CD4-positive, alpha-beta T cell treated with Interleukin-15 for 4 hours (primary cell): ENCODE measurements around the gene ZEB2.
A peak's percentile ranks its signal among the peaks of the same experiment; 100 is the strongest.

Experiments used
- DNase-seq: peaks from one replicate; pipeline ENCODE4 v3.0.0-alpha.2; 2020; ENCODE audit warnings: low spot score

The ZEB2 gene

GRCh38 chr2:144495227-144496091 is 24.5 kb downstream of the ZEB2 start:
- no peak for DNase-seq

- DNase-seq = no peak
Measured at GRCh38 chr2:144493027-144493809, 26.7 kb downstream of the ZEB2 start.

- no peak for DNase-seq
Measured at GRCh38 chr2:144490857-144491256, 29.1 kb downstream of the ZEB2 start.

GRCh38 chr2:144490017-144490416 is 29.9 kb downstream of the ZEB2 start:
- DNase-seq = peak; percentile 23

GRCh38 chr2:144489315-144489916 is 30.5 kb downstream of the ZEB2 start:
- DNase-seq = no peak

GRCh38 chr2:144484201-144484948 is 35.5 kb downstream of the ZEB2 start:
- no peak for DNase-seq

GRCh38 chr2:144481666-144482065 is 38.3 kb downstream of the ZEB2 start:
- no peak for DNase-seq

- no peak for DNase-seq
Measured at GRCh38 chr2:144481109-144481508, 38.8 kb downstream of the ZEB2 start.

- DNase-seq = no peak
Measured at GRCh38 chr2:144480285-144480684, 39.6 kb downstream of the ZEB2 start.

- DNase-seq = no peak
Measured at GRCh38 chr2:144479659-144480058, 40.3 kb downstream of the ZEB2 start.

- peak; percentile 24 for DNase-seq
Measured at GRCh38 chr2:144479138-144479537, 40.8 kb downstream of the ZEB2 start.

- no peak for DNase-seq
Measured at GRCh38 chr2:144477957-144478311, 42.0 kb downstream of the ZEB2 start.

- no peak for DNase-seq
Measured at GRCh38 chr2:144477281-144477956, 42.5 kb downstream of the ZEB2 start.

GRCh38 chr2:144476682-144477081 is 43.2 kb downstream of the ZEB2 start:
- no peak for DNase-seq

- DNase-seq = no peak
Measured at GRCh38 chr2:144475569-144476275, 44.2 kb downstream of the ZEB2 start.

GRCh38 chr2:144475044-144475443 is 44.9 kb downstream of the ZEB2 start:
- no peak for DNase-seq

- DNase-seq = no peak
Measured at GRCh38 chr2:144474017-144474416, 45.9 kb downstream of the ZEB2 start.

- no peak for DNase-seq
Measured at GRCh38 chr2:144472911-144473310, 47.0 kb downstream of the ZEB2 start.

- no peak for DNase-seq
Measured at GRCh38 chr2:144472046-144472412, 47.9 kb downstream of the ZEB2 start.

- no peak for DNase-seq
Measured at GRCh38 chr2:144471305-144472045, 48.4 kb downstream of the ZEB2 start.
